ENCODE data around the gene HAAO.

The HAAO gene

GRCh38 chr2:42762823-42763804 is 29.3 kb downstream of the HAAO start:
- TF ChIP-seq CTCF (IDR thresholded peaks at IDR 0.05): no peak
- Histone ChIP-seq H3K27ac (no peak overlapping the region), H3K4me3 (no peak overlapping the region)
- no peak for DNase-seq (ENCODE audit: low spot score)

- Histone ChIP-seq H3K27ac (no peak overlapping the region), H3K4me3 (no peak overlapping the region)
- no peak for DNase-seq (ENCODE audit: low spot score)
- no peak for TF ChIP-seq CTCF (IDR thresholded peaks at IDR 0.05)
These were observed 30.2 kb downstream of the HAAO start for GRCh38 chr2:42762155-42762554.

GRCh38 chr2:42761554-42761953 is 30.8 kb downstream of the HAAO start:
- H3K4me3 ChIP-seq: no peak overlapping the region
- H3K27ac ChIP-seq: no peak overlapping the region
- DNase-seq (ENCODE audit: low spot score): no peak
- no peak for TF ChIP-seq CTCF (IDR thresholded peaks at IDR 0.05)

GRCh38 chr2:42758751-42759150 is 33.6 kb downstream of the HAAO start:
- TF ChIP-seq CTCF (IDR thresholded peaks at IDR 0.05): no peak
- H3K27ac ChIP-seq: no peak overlapping the region
- no peak overlapping the region for H3K4me3 ChIP-seq
- DNase-seq (ENCODE audit: low spot score): no peak

GRCh38 chr2:42757981-42758740 is 34.2 kb downstream of the HAAO start:
- Histone ChIP-seq H3K27ac (no peak overlapping the region), H3K4me3 (no peak overlapping the region)
- TF ChIP-seq CTCF (IDR thresholded peaks at IDR 0.05): no peak
- no peak for DNase-seq (ENCODE audit: low spot score)

- Histone ChIP-seq H3K27ac (no peak overlapping the region), H3K4me3 (no peak overlapping the region)
- no peak for TF ChIP-seq CTCF (IDR thresholded peaks at IDR 0.05)
- no peak for DNase-seq (ENCODE audit: low spot score)
These were observed 35.3 kb downstream of the HAAO start for GRCh38 chr2:42756966-42757513.

All from coronary artery (tissue), 2 donors.